HG02943 (cell line): ENCODE data around the gene JAKMIP2.
"Not testable (repeated sequence)": the region's sequence is repeated elsewhere in the genome, so short reads cannot be mapped to it uniquely, and the experiment has no call there.

Experiments
- ATAC-seq: cut with Tn5 transposase; IDR thresholded peaks from one replicate; pipeline ENCODE4 v1.9.1; 2021; ENCODE audit warnings: mild to moderate bottlenecking, low read depth, moderate library complexity; ENCODE audit not compliant: unreplicated experiment

JAKMIP2 gene

GRCh38 chr5:147621016-147621415 is 161.5 kb downstream of the JAKMIP2 start:
- no peak for ATAC-seq

- ATAC-seq: no peak
Observed at GRCh38 chr5:147619281-147619878, 163.1 kb downstream of the JAKMIP2 start.

- ATAC-seq: no peak
Observed at GRCh38 chr5:147617711-147618350, 164.7 kb downstream of the JAKMIP2 start.

- no peak for ATAC-seq
Observed at GRCh38 chr5:147617191-147617606, 165.3 kb downstream of the JAKMIP2 start.

- no peak for ATAC-seq
Observed at GRCh38 chr5:147616421-147616820, 166.1 kb downstream of the JAKMIP2 start.

- ATAC-seq: no peak
Observed at GRCh38 chr5:147613359-147613758, 169.2 kb downstream of the JAKMIP2 start.

GRCh38 chr5:147611483-147611882 is 171.0 kb downstream of the JAKMIP2 start:
- ATAC-seq: no peak

- ATAC-seq: no peak
Observed at GRCh38 chr5:147610798-147611197, 171.7 kb downstream of the JAKMIP2 start.

- no peak for ATAC-seq
Observed at GRCh38 chr5:147601652-147602051, 180.9 kb downstream of the JAKMIP2 start.

GRCh38 chr5:147591120-147591519 is 191.4 kb downstream of the JAKMIP2 start:
- ATAC-seq: no peak

GRCh38 chr5:147590096-147590495 is 192.4 kb downstream of the JAKMIP2 start:
- no peak for ATAC-seq

GRCh38 chr5:147586832-147587231 is 195.7 kb downstream of the JAKMIP2 start:
- ATAC-seq: no peak

- no peak for ATAC-seq
Observed at GRCh38 chr5:147586221-147586620, 196.3 kb downstream of the JAKMIP2 start.

- ATAC-seq: not testable (repeated sequence)
Observed at GRCh38 chr5:147582272-147582671, 200.3 kb downstream of the JAKMIP2 start.

- ATAC-seq: not testable (repeated sequence)
Observed at GRCh38 chr5:147580418-147580817, 202.1 kb downstream of the JAKMIP2 start.

- ATAC-seq: no peak
Observed at GRCh38 chr5:147578228-147579024, 204.1 kb downstream of the JAKMIP2 start.

GRCh38 chr5:147576646-147577535 is 205.6 kb downstream of the JAKMIP2 start:
- no peak for ATAC-seq

- ATAC-seq: no peak
Observed at GRCh38 chr5:147575598-147575997, 206.9 kb downstream of the JAKMIP2 start.

- ATAC-seq: no peak
Observed at GRCh38 chr5:147573211-147573610, 209.3 kb downstream of the JAKMIP2 start.

- no peak for ATAC-seq
Observed at GRCh38 chr5:147568710-147569406, 213.7 kb downstream of the JAKMIP2 start.
